WTC11 (cell line): ENCODE measurements around the gene CD46. TPM values are rescaled to one million over a fixed set of nuclear protein-coding genes. Genes with fewer than 3 reads are reported as not detected.
"Not testable (repeated sequence)": the region's sequence is repeated elsewhere in the genome, so short reads cannot be mapped to it uniquely, and the experiment has no call there.

ENCODE experiments used
- ATAC-seq: fragments of 200-7000 bp; cut with Tn5 transposase; 2 replicates; pipeline ENCODE4 v1.10.0; 2021; ENCODE audit warnings: mild to moderate bottlenecking, moderate library complexity
- CTCF ChIA-PET: fragments of 300-600 bp; sonication (Branson Sonifier 250); formaldehyde crosslinking; loops from one replicate; lab custom pipeline; 2021; ENCODE audit warnings: antibody characterized with exemption; lab: Charles Lee
- POLR2A ChIA-PET: fragments of 350-600 bp; sonication (Branson Sonifier 250); formaldehyde crosslinking; loops from one replicate; lab custom pipeline; 2021; ENCODE audit warnings: antibody characterized with exemption; lab: Charles Lee
- DNase-seq: peaks from one replicate; pipeline ENCODE4 v3.0.0; 2021; ENCODE audit warnings: low spot score
- H3K27ac Mint-ChIP-seq: 2 replicates; pipeline ENCODE4 v1.8.0; 2021; ENCODE audit warnings: mixed read lengths
- H3K27me3 Mint-ChIP-seq: 2 replicates; pipeline ENCODE4 v1.8.0; 2021; ENCODE audit warnings: low read depth, mild to moderate bottlenecking, moderate library complexity, mixed read lengths
- H3K36me3 Mint-ChIP-seq: 2 replicates; pipeline ENCODE4 v1.8.0; 2021; ENCODE audit warnings: mixed read lengths
- H3K4me1 Mint-ChIP-seq: 2 replicates; pipeline ENCODE4 v1.8.0; 2022; ENCODE audit warnings: mixed read lengths
- H3K4me3 Mint-ChIP-seq: 2 replicates; pipeline ENCODE4 v1.8.0; 2021; ENCODE audit warnings: mild to moderate bottlenecking, moderate library complexity, mixed read lengths
- H3K9me3 Mint-ChIP-seq: 2 replicates; pipeline ENCODE4 v1.8.0; 2021; ENCODE audit warnings: mixed read lengths
- IRF2 ChIP-seq: sonication (generic); formaldehyde crosslinking; IDR thresholded peaks from 2 replicates; pipeline ENCODE4 v1.8.0; 2022; ENCODE audit warnings: low read depth, missing genetic modification reagents, borderline replicate concordance
- MYBL2 ChIP-seq: sonication (generic); formaldehyde crosslinking; IDR thresholded peaks from 2 replicates; pipeline ENCODE4 v1.8.1; 2023; ENCODE audit warnings: mild to moderate bottlenecking, moderate library complexity, missing genetic modification reagents
- SMAD4 ChIP-seq: sonication (generic); formaldehyde crosslinking; IDR thresholded peaks from 2 replicates; pipeline ENCODE4 v1.8.0; 2022; ENCODE audit warnings: mild to moderate bottlenecking, missing genetic modification reagents
- SP1 ChIP-seq: sonication (generic); formaldehyde crosslinking; conservative IDR thresholded peaks from 2 replicates; pipeline ENCODE4 v1.8.1; 2022; ENCODE audit warnings: missing genetic modification reagents
- TEAD1 ChIP-seq: sonication (generic); formaldehyde crosslinking; IDR thresholded peaks from 2 replicates; pipeline ENCODE4 v1.8.0; 2022; ENCODE audit warnings: mild to moderate bottlenecking, missing genetic modification reagents
- ZMAT4 ChIP-seq: fragments of 250-450 bp; sonication (Bioruptor Pico); IDR thresholded peaks from 2 replicates; pipeline ENCODE4 v1.9.0; 2021; ENCODE audit warnings: mild to moderate bottlenecking
- ZNF317 ChIP-seq: sonication (generic); formaldehyde crosslinking; IDR thresholded peaks from 2 replicates; pipeline ENCODE4 v1.8.1; 2023; ENCODE audit warnings: low read depth, mild to moderate bottlenecking, moderate library complexity, missing genetic modification reagents, borderline replicate concordance
- ZNF423 ChIP-seq: fragments of 250-450 bp; sonication (Bioruptor Pico); IDR thresholded peaks from 2 replicates; pipeline ENCODE4 v2.1.2; 2022; ENCODE audit warnings: mild to moderate bottlenecking, moderate library complexity
- ZNF671 ChIP-seq: fragments of 250-450 bp; sonication (Bioruptor Pico); IDR thresholded peaks from 2 replicates; pipeline ENCODE4 v1.8.0; 2021; ENCODE audit warnings: mild to moderate bottlenecking
- total RNA-seq: library from RNA; stranded (reverse); gene quantifications from 3 replicates; pipeline ENCODE4 v1.2.3, GENCODE V29; 2021
- TF ChIP-seq, protein P1 (sequence below): sonication (generic); formaldehyde crosslinking; IDR thresholded peaks from 2 replicates; pipeline ENCODE4 v1.8.0; 2023; ENCODE audit warnings: missing genetic modification reagents, mild to moderate bottlenecking, borderline replicate concordance
- TF ChIP-seq, protein P2 (sequence below): sonication (generic); formaldehyde crosslinking; conservative IDR thresholded peaks from 2 replicates; pipeline ENCODE4 v1.8.1; 2023; ENCODE audit warnings: mild to moderate bottlenecking, low read depth, missing genetic modification reagents, moderate library complexity

Gene CD46
- total RNA-seq, 1 experiment from 2014 or later = 150 TPM

- Mint-ChIP-seq H3K4me1 (peaks cover 16% of the 10 kb centered on the region), H3K9me3 (peaks cover 30% of the 10 kb centered on the region), H3K36me3 (peaks cover 20% of the 10 kb centered on the region; the same call in 1 of the 2 replicates), H3K27me3 (no peaks in the 10 kb centered on the region), H3K27ac (0 out of 2 replicates have a peak overlapping the region, but pooled peaks have one; percentile 6), H3K4me3 (no peak overlapping the region)
- ChIA-PET CTCF (interaction anchor here (1.3 to 2.2 kb wide), 4 partner anchors 13 to 86 kb away, joined by 3 to 14 read pairs (median 6); no protein-coding TSS in a partner anchor), POLR2A (no interaction called here)
- peak; percentile 22 for DNase-seq
- TF ChIP-seq, protein P1, sequence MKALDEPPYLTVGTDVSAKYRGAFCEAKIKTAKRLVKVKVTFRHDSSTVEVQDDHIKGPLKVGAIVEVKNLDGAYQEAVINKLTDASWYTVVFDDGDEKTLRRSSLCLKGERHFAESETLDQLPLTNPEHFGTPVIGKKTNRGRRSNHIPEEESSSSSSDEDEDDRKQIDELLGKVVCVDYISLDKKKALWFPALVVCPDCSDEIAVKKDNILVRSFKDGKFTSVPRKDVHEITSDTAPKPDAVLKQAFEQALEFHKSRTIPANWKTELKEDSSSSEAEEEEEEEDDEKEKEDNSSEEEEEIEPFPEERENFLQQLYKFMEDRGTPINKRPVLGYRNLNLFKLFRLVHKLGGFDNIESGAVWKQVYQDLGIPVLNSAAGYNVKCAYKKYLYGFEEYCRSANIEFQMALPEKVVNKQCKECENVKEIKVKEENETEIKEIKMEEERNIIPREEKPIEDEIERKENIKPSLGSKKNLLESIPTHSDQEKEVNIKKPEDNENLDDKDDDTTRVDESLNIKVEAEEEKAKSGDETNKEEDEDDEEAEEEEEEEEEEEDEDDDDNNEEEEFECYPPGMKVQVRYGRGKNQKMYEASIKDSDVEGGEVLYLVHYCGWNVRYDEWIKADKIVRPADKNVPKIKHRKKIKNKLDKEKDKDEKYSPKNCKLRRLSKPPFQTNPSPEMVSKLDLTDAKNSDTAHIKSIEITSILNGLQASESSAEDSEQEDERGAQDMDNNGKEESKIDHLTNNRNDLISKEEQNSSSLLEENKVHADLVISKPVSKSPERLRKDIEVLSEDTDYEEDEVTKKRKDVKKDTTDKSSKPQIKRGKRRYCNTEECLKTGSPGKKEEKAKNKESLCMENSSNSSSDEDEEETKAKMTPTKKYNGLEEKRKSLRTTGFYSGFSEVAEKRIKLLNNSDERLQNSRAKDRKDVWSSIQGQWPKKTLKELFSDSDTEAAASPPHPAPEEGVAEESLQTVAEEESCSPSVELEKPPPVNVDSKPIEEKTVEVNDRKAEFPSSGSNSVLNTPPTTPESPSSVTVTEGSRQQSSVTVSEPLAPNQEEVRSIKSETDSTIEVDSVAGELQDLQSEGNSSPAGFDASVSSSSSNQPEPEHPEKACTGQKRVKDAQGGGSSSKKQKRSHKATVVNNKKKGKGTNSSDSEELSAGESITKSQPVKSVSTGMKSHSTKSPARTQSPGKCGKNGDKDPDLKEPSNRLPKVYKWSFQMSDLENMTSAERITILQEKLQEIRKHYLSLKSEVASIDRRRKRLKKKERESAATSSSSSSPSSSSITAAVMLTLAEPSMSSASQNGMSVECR = no peak
- TF ChIP-seq TEAD1 = no peak
- no peak for TF ChIP-seq ZNF423 (CRISPR knock-in tag)
- no peak for TF ChIP-seq SP1
- peak; percentile 87 for ATAC-seq
Measured at GRCh38 chr1:207711285-207711684, 40.6 kb upstream of the CD46 start.

DNA sequence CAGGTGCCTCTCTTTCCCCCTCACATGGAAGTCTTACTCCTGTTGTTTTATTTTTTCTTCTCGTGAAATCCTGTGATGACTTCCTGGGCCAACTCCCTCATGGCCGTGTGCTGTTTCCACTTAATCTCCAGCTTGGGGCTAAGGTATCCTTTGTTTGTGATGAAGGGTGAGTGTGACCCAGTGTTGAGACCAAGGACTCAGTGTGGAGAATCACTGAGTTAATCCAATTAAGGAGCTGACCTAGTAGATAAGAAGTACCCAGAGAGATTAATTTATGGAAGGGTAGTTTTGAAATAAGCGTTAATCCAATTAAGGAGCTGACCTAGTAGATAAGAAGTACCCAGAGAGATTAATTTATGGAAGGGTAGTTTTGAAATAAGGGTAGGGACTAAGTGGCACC is 39.2 kb upstream of the CD46 start:
- ATAC-seq, H3K27me3 Mint-ChIP-seq, H3K4me3 Mint-ChIP-seq, DNase-seq, POLR2A ChIA-PET, H3K27ac Mint-ChIP-seq: not testable (repeated sequence)
- CTCF ChIA-PET = interaction anchor here (0.6 to 1.6 kb wide), 4 partner anchors 15 to 85 kb away, joined by 3 to 12 read pairs (median 5); no protein-coding TSS in a partner anchor
- Mint-ChIP-seq H3K36me3 (peaks cover 20% of the 10 kb centered on the region; the same call in 1 of the 2 replicates), H3K4me1 (peaks cover 15% of the 10 kb centered on the region), H3K9me3 (peaks cover 30% of the 10 kb centered on the region)

- DNase-seq = peak; percentile 15
- peaks cover 7% of the 10 kb centered on the region for H3K4me1 Mint-ChIP-seq
- no peak overlapping the region for H3K27ac Mint-ChIP-seq
- peak; percentile 60 for ATAC-seq
- no peaks in the 10 kb centered on the region for H3K27me3 Mint-ChIP-seq
- peaks cover 30% of the 10 kb centered on the region for H3K9me3 Mint-ChIP-seq
- TF ChIP-seq ZNF317 (CRISPR knock-in tag) = 0 out of 2 replicates have a peak, but pooled peaks have one; percentile 31
- no peak for TF ChIP-seq SMAD4 (CRISPR knock-in tag)
- no peak overlapping the region for H3K4me3 Mint-ChIP-seq
- ChIA-PET POLR2A (no interaction called here), CTCF (interaction anchor here (1.2 to 1.6 kb wide), 3 partner anchors 10 to 84 kb away, joined by 3 to 12 read pairs (median 5); no protein-coding TSS in a partner anchor)
- peaks cover 23% of the 10 kb centered on the region for H3K36me3 Mint-ChIP-seq
Measured at GRCh38 chr1:207713529-207713928, 38.3 kb upstream of the CD46 start.

- Mint-ChIP-seq H3K4me3 (no peak overlapping the region), H3K27me3 (no peaks in the 10 kb centered on the region), H3K36me3 (peaks cover 11% of the 10 kb centered on the region), H3K4me1 (peaks cover 2% of the 10 kb centered on the region), H3K27ac (no peak overlapping the region), H3K9me3 (peaks cover 10% of the 10 kb centered on the region)
- CTCF ChIA-PET = no interaction called here
- POLR2A ChIA-PET = no interaction called here
- TF ChIP-seq, protein P2, sequence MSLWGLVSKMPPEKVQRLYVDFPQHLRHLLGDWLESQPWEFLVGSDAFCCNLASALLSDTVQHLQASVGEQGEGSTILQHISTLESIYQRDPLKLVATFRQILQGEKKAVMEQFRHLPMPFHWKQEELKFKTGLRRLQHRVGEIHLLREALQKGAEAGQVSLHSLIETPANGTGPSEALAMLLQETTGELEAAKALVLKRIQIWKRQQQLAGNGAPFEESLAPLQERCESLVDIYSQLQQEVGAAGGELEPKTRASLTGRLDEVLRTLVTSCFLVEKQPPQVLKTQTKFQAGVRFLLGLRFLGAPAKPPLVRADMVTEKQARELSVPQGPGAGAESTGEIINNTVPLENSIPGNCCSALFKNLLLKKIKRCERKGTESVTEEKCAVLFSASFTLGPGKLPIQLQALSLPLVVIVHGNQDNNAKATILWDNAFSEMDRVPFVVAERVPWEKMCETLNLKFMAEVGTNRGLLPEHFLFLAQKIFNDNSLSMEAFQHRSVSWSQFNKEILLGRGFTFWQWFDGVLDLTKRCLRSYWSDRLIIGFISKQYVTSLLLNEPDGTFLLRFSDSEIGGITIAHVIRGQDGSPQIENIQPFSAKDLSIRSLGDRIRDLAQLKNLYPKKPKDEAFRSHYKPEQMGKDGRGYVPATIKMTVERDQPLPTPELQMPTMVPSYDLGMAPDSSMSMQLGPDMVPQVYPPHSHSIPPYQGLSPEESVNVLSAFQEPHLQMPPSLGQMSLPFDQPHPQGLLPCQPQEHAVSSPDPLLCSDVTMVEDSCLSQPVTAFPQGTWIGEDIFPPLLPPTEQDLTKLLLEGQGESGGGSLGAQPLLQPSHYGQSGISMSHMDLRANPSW (CRISPR knock-in tag) = no peak
- TF ChIP-seq ZMAT4 (CRISPR knock-in tag) = no peak
- no peak for TF ChIP-seq ZNF671
- no peak for TF ChIP-seq MYBL2
- no peak for TF ChIP-seq IRF2
- ATAC-seq = no peak
- DNase-seq = no peak
Measured at GRCh38 chr1:207719234-207719633, 32.6 kb upstream of the CD46 start.

DNA sequence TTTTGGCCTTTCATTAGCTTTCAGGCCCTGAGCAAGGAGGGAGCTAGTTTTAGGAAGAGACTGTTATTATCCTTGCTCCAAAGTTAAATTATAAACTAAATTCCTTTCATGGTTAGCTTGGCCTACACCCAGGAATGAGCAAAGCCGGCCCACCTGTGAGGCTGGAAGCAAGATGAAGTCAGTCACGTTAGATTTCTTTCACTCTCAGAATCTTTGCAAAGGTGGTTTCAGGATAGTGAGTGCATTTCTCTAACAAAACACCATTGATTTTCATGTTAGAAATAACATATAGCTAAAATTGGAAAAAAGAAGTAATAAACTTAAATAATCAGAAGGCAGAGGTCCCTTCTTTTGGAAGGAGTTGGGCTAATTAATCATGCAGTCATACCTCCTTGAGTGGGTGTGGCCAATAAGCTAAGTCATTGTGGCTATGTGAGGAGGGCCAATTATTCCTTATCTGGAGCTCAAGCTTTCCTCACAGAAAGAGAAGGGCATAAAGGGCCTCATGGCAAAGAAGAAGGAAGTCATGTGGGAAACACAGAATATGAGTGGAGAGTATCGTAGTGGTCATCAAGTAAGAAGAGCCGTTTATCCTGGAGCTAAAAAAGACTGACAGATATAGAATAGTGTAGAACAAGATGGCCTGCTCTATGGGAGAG is 23.5 kb upstream of the CD46 start:
- H3K4me3 Mint-ChIP-seq, DNase-seq, POLR2A ChIA-PET, H3K27me3 Mint-ChIP-seq, H3K4me1 Mint-ChIP-seq, CTCF ChIA-PET, ATAC-seq, H3K27ac Mint-ChIP-seq: not testable (repeated sequence)
- Mint-ChIP-seq H3K36me3 (peaks cover 37% of the 10 kb centered on the region), H3K9me3 (peaks cover 32% of the 10 kb centered on the region)

DNA sequence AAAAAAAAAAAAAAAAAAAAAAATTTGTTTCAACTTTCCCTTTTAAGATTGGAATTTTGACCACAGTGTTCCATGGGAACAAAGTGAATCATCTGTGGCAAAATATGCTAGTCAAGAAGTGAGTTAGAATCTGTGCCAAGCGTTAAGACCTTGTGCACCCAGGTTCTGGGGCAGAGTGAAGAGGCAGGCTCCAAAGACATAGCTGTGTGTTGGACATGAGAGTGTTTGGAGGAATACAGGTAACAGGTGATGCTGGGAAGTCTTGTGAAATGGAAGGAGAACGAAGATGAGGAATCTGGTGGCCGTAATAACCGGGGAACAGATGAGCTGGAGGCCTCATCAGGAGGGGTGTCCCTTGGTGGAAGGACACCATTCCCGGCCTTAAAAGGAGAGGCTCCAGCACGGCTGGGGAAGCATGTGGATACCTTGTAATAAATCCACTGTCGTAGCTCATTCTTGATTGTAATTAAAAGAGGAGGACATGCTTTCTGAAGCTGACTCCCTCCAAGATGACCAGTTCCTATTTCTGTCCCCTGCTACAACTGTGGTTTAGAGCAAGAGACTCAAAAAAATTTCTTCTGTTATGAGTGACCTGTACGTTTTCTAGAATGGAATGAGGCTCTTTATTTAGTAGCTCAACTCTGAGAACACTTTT is 14.2 kb upstream of the CD46 start:
- H3K27me3 Mint-ChIP-seq, H3K27ac Mint-ChIP-seq, POLR2A ChIA-PET, DNase-seq, CTCF ChIA-PET, ATAC-seq, H3K4me3 Mint-ChIP-seq: not testable (repeated sequence)
- peaks cover 12% of the 10 kb centered on the region for H3K4me1 Mint-ChIP-seq
- peaks cover 27% of the 10 kb centered on the region for H3K9me3 Mint-ChIP-seq
- peaks cover 27% of the 10 kb centered on the region for H3K36me3 Mint-ChIP-seq
